NCI-H345 (cell line): ENCODE measurements around the gene CAPN15.
"Not testable (repeated sequence)": the region's sequence is repeated elsewhere in the genome, so short reads cannot be mapped to it uniquely, and the experiment has no call there.

Experiments
- DNase-seq: peaks from one replicate; lab custom pipeline; 2025; lab: John Stamatoyannopoulos, UW

CAPN15 gene

GRCh38 chr16:507527-507926, 20.0 kb upstream of the CAPN15 start:
- not testable (repeated sequence) for DNase-seq

GRCh38 chr16:507996-508395, 19.5 kb upstream of the CAPN15 start:
- no peak for DNase-seq

GRCh38 chr16:508884-509736, 18.4 kb upstream of the CAPN15 start:
- DNase-seq, result no peak

GRCh38 chr16:510066-510825, 17.3 kb upstream of the CAPN15 start:
- no peak for DNase-seq

- DNase-seq, result no peak
Observed at GRCh38 chr16:512802-513201, 14.7 kb upstream of the CAPN15 start.

GRCh38 chr16:513950-514349, 13.6 kb upstream of the CAPN15 start:
- DNase-seq, result no peak

- DNase-seq, result no peak
Observed at GRCh38 chr16:515175-515938, 12.2 kb upstream of the CAPN15 start.

GRCh38 chr16:515939-516226, 11.6 kb upstream of the CAPN15 start:
- DNase-seq, result no peak

GRCh38 chr16:516301-516700, 11.2 kb upstream of the CAPN15 start:
- DNase-seq, result no peak

GRCh38 chr16:518858-519257, 8.7 kb upstream of the CAPN15 start:
- no peak for DNase-seq

- no peak for DNase-seq
Observed at GRCh38 chr16:519425-519824, 8.1 kb upstream of the CAPN15 start.

GRCh38 chr16:519841-520687, 7.4 kb upstream of the CAPN15 start:
- no peak for DNase-seq

- no peak for DNase-seq
Observed at GRCh38 chr16:520847-521246, 6.7 kb upstream of the CAPN15 start.

- DNase-seq, result no peak
Observed at GRCh38 chr16:521381-522210, 5.9 kb upstream of the CAPN15 start.

GRCh38 chr16:522320-523096, 5.0 kb upstream of the CAPN15 start:
- no peak for DNase-seq

GRCh38 chr16:523097-523741, 4.3 kb upstream of the CAPN15 start:
- no peak for DNase-seq

- DNase-seq, result no peak
Observed at GRCh38 chr16:524274-525040, 3.1 kb upstream of the CAPN15 start.

GRCh38 chr16:525123-525519, 2.4 kb upstream of the CAPN15 start:
- no peak for DNase-seq
